ENCODE results near the gene VTI1B. TPM values are rescaled to one million over a fixed set of nuclear protein-coding genes. Genes with fewer than 3 reads are reported as not detected.
"Not testable (repeated sequence)": the region's sequence is repeated elsewhere in the genome, so short reads cannot be mapped to it uniquely, and the experiment has no call there.

The VTI1B gene
- total RNA-seq, 2 experiments from 2014 or later, result 74.2 to 78.3 TPM

GRCh38 chr14:67703997-67704396 is 29.6 kb upstream of the VTI1B start:
- Mint-ChIP-seq H3K27me3 (ENCODE audit: low read depth) (no peaks in the 10 kb centered on the region), H3K9me3 (peaks cover 3% of the 10 kb centered on the region), H3K4me3 (no peak overlapping the region), H3K36me3 (ENCODE audit: low read depth) (no peaks in the 10 kb centered on the region), H3K4me1 (ENCODE audit: low read depth) (no peaks in the 10 kb centered on the region), H3K27ac (no peak overlapping the region)
- intact Hi-C loops (cut with micrococcal nuclease), result loop anchor here (1.0 kb wide), 5 partner anchors 37 to 277 kb away; partner anchors contain the start of gene ARG2
- DNase-seq, result no peak
- CTCF ChIA-PET, result interaction anchor here (0.6 to 6.4 kb wide), 49 partner anchors 9 to 1344 kb away, joined by 3 to 134 read pairs (median 5); partner anchors contain the start of genes ARG2, PIGH and RDH11

- CTCF ChIA-PET, result interaction anchor here (0.8 to 6.3 kb wide), 6 partner anchors 11 to 188 kb away, joined by 3 to 90 read pairs (median 6); partner anchors contain the start of gene ARG2
- H3K27me3 Mint-ChIP-seq (ENCODE audit: low read depth); intact Hi-C loops (cut with micrococcal nuclease); H3K4me1 Mint-ChIP-seq (ENCODE audit: low read depth); H3K4me3 Mint-ChIP-seq; H3K36me3 Mint-ChIP-seq (ENCODE audit: low read depth); H3K27ac Mint-ChIP-seq; DNase-seq; H3K9me3 Mint-ChIP-seq: not testable (repeated sequence)
Measured at GRCh38 chr14:67701492-67701891, 27.1 kb upstream of the VTI1B start, which contains the start of gene RDH12. TSS of gene RDH12 (plus strand) at chr14:67701886. CDS start at chr14:67722643, 20,757 bp downstream.

- no peaks in the 10 kb centered on the region for H3K9me3 Mint-ChIP-seq
- intact Hi-C loops (cut with micrococcal nuclease), result loop anchor here (5.0 kb wide), 2 partner anchors 456 to 1191 kb away; partner anchors contain the start of genes GPHN and PALS1
- CTCF ChIA-PET, result interaction anchor here (0.7 to 2.0 kb wide), 3 partner anchors 84 to 171 kb away, joined by 3 to 6 read pairs (median 4); partner anchors contain the start of gene PIGH
- no peak overlapping the region for H3K27ac Mint-ChIP-seq
- H3K27me3 Mint-ChIP-seq (ENCODE audit: low read depth), result no peaks in the 10 kb centered on the region
- no peak for DNase-seq
- no peaks in the 10 kb centered on the region for H3K36me3 Mint-ChIP-seq (ENCODE audit: low read depth)
- H3K4me1 Mint-ChIP-seq (ENCODE audit: low read depth), result peaks cover 14% of the 10 kb centered on the region
- H3K4me3 Mint-ChIP-seq, result no peak overlapping the region
Measured at GRCh38 chr14:67698179-67698578, 23.7 kb upstream of the VTI1B start.

- Mint-ChIP-seq H3K36me3 (ENCODE audit: low read depth) (peaks cover 5% of the 10 kb centered on the region), H3K27me3 (ENCODE audit: low read depth) (no peaks in the 10 kb centered on the region), H3K27ac (no peak overlapping the region), H3K9me3 (no peaks in the 10 kb centered on the region), H3K4me1 (ENCODE audit: low read depth) (peaks cover 22% of the 10 kb centered on the region), H3K4me3 (no peak overlapping the region)
- DNase-seq, result no peak
- CTCF ChIA-PET, result no interaction called here
- intact Hi-C loops (cut with micrococcal nuclease), result loop anchor here (5.0 kb wide), 2 partner anchors 455 to 1190 kb away; partner anchors contain the start of genes GPHN and PALS1
Measured at GRCh38 chr14:67697006-67697405, 22.6 kb upstream of the VTI1B start.

GRCh38 chr14:67695394-67695949 is 21.0 kb upstream of the VTI1B start, which contains the start of gene RDH11:
TSS of gene RDH11 (minus strand) at chr14:67695764. CDS start at chr14:67695703, 61 bp downstream.
- CTCF ChIA-PET, result interaction anchor here (0.9 to 6.0 kb wide), 5 partner anchors 9 to 111 kb away, joined by 3 to 44 read pairs (median 3); no protein-coding TSS in a partner anchor
- Mint-ChIP-seq H3K9me3 (no peaks in the 10 kb centered on the region), H3K27me3 (ENCODE audit: low read depth) (no peaks in the 10 kb centered on the region), H3K4me3 (peak within 1 kb of the TSS; percentile 81), H3K36me3 (ENCODE audit: low read depth) (peaks cover 17% of the 10 kb centered on the region), H3K4me1 (ENCODE audit: low read depth) (peaks cover 22% of the 10 kb centered on the region), H3K27ac (peak within 1 kb of the TSS; percentile 91)
- intact Hi-C loops (cut with micrococcal nuclease), result loop anchor here (1.0 to 5.0 kb wide), 8 partner anchors 15 to 1188 kb away; partner anchors contain the start of genes ARG2, EIF2S1, GPHN and PALS1
- DNase-seq, result peak; percentile 91

GRCh38 chr14:67694791-67695393 is 20.5 kb upstream of the VTI1B start:
- H3K9me3 Mint-ChIP-seq, result no peaks in the 10 kb centered on the region
- H3K27ac Mint-ChIP-seq, result peak overlapping the region; percentile 91
- H3K27me3 Mint-ChIP-seq (ENCODE audit: low read depth), result no peaks in the 10 kb centered on the region
- intact Hi-C loops (cut with micrococcal nuclease), result loop anchor here (1.0 to 5.0 kb wide), 8 partner anchors 15 to 1188 kb away; partner anchors contain the start of genes ARG2, EIF2S1, GPHN and PALS1
- H3K4me3 Mint-ChIP-seq, result peak overlapping the region; percentile 81
- peak; percentile 90 for DNase-seq
- H3K4me1 Mint-ChIP-seq (ENCODE audit: low read depth), result peaks cover 22% of the 10 kb centered on the region
- CTCF ChIA-PET, result interaction anchor here (1.1 to 6.0 kb wide), 4 partner anchors 9 to 110 kb away, joined by 3 to 44 read pairs (median 4); no protein-coding TSS in a partner anchor
- peaks cover 23% of the 10 kb centered on the region for H3K36me3 Mint-ChIP-seq (ENCODE audit: low read depth)

- H3K36me3 Mint-ChIP-seq (ENCODE audit: low read depth), result peaks cover 58% of the 10 kb centered on the region
- intact Hi-C loops (cut with micrococcal nuclease), result no loop called here
- CTCF ChIA-PET, result interaction anchor here (6.0 kb wide), 1 partner anchor 14 kb away, joined by 44 read pairs; no protein-coding TSS in a partner anchor
- peaks cover 21% of the 10 kb centered on the region for H3K4me1 Mint-ChIP-seq (ENCODE audit: low read depth)
- H3K27me3 Mint-ChIP-seq (ENCODE audit: low read depth), result no peaks in the 10 kb centered on the region
- H3K9me3 Mint-ChIP-seq, result no peaks in the 10 kb centered on the region
- H3K4me3 Mint-ChIP-seq, result no peak overlapping the region
- no peak overlapping the region for H3K27ac Mint-ChIP-seq
- DNase-seq, result no peak
Measured at GRCh38 chr14:67690011-67690410, 15.6 kb upstream of the VTI1B start.

GRCh38 chr14:67683842-67684241 is 9.4 kb upstream of the VTI1B start:
- no peak overlapping the region for H3K4me3 Mint-ChIP-seq
- peaks cover 47% of the 10 kb centered on the region for H3K36me3 Mint-ChIP-seq (ENCODE audit: low read depth)
- intact Hi-C loops (cut with micrococcal nuclease), result no loop called here
- no peak for DNase-seq
- no peaks in the 10 kb centered on the region for H3K27me3 Mint-ChIP-seq (ENCODE audit: low read depth)
- CTCF ChIA-PET, result interaction anchor here (0.5 to 1.7 kb wide), 3 partner anchors 20 to 85 kb away, joined by 3 to 5 read pairs (median 5); no protein-coding TSS in a partner anchor
- peaks cover 31% of the 10 kb centered on the region for H3K4me1 Mint-ChIP-seq (ENCODE audit: low read depth)
- H3K9me3 Mint-ChIP-seq, result no peaks in the 10 kb centered on the region
- H3K27ac Mint-ChIP-seq, result peak overlapping the region; percentile 48

GRCh38 chr14:67680941-67681340 is 6.5 kb upstream of the VTI1B start:
- no peak for DNase-seq
- Mint-ChIP-seq H3K36me3 (ENCODE audit: low read depth) (peaks cover 36% of the 10 kb centered on the region), H3K4me1 (ENCODE audit: low read depth) (peaks cover 31% of the 10 kb centered on the region), H3K4me3 (no peak overlapping the region), H3K27ac (peak overlapping the region; percentile 13), H3K27me3 (ENCODE audit: low read depth) (no peaks in the 10 kb centered on the region), H3K9me3 (no peaks in the 10 kb centered on the region)
- CTCF ChIA-PET, result interaction anchor here (0.6 to 0.9 kb wide), 2 partner anchors 24 to 62 kb away, joined by 3 read pairs; no protein-coding TSS in a partner anchor
- intact Hi-C loops (cut with micrococcal nuclease), result loop anchor here (1.0 kb wide), 1 partner anchor 14 kb away; the partner anchor contains the start of gene RDH11

- peak; percentile 39 for DNase-seq
- intact Hi-C loops (cut with micrococcal nuclease), result loop anchor here (1.0 kb wide), 1 partner anchor 15 kb away; the partner anchor contains the start of gene RDH11
Measured at GRCh38 chr14:67680121-67680602, 5.7 kb upstream of the VTI1B start.

GRCh38 chr14:67679006-67679405 is 4.6 kb upstream of the VTI1B start:
- Mint-ChIP-seq H3K36me3 (ENCODE audit: low read depth) (peaks cover 26% of the 10 kb centered on the region), H3K9me3 (no peaks in the 10 kb centered on the region), H3K4me1 (ENCODE audit: low read depth) (peaks cover 25% of the 10 kb centered on the region), H3K4me3 (no peak overlapping the region), H3K27me3 (ENCODE audit: low read depth) (no peaks in the 10 kb centered on the region), H3K27ac (no peak overlapping the region)
- no peak for DNase-seq
- CTCF ChIA-PET, result interaction anchor here (1.3 kb wide), 1 partner anchor 60 kb away, joined by 3 read pairs; no protein-coding TSS in a partner anchor
- intact Hi-C loops (cut with micrococcal nuclease), result no loop called here

More at GRCh38 chr14:67680121-67680602, 5.7 kb upstream of the VTI1B start:
- Mint-ChIP-seq H3K27me3 (ENCODE audit: low read depth) (no peaks in the 10 kb centered on the region), H3K27ac (peak overlapping the region; percentile 13), H3K9me3 (no peaks in the 10 kb centered on the region), H3K4me3 (no peak overlapping the region), H3K36me3 (ENCODE audit: low read depth) (peaks cover 29% of the 10 kb centered on the region), H3K4me1 (ENCODE audit: low read depth) (peaks cover 36% of the 10 kb centered on the region)
- CTCF ChIA-PET, result interaction anchor here (0.9 kb wide), 1 partner anchor 61 kb away, joined by 3 read pairs; no protein-coding TSS in a partner anchor
